Panc1 (cell line): ENCODE measurements around the gene GJA8. TPM values are rescaled to one million over a fixed set of nuclear protein-coding genes. Genes with fewer than 3 reads are reported as not detected.
"Not testable (repeated sequence)": the region's sequence is repeated elsewhere in the genome, so short reads cannot be mapped to it uniquely, and the experiment has no call there.

Experiments
- ATAC-seq: fragments of 200-7000 bp; cut with Tn5 transposase; 2 replicates; pipeline ENCODE4 v1.9.1; 2020; ENCODE audit warnings: mild to moderate bottlenecking, moderate library complexity
- BruUV-seq: library from RNA; stranded (reverse); fragments of 400-500 nt; replicated peaks from 2 replicates; lab custom pipeline; 2021; lab: Mats Ljungman, UMichigan
- CTCF ChIA-PET: fragments of 300-600 bp; sonication (Branson Sonifier 250); formaldehyde crosslinking; loops from one replicate; lab custom pipeline; 2022; ENCODE audit warnings: antibody characterized with exemption; lab: Charles Lee
- POLR2A ChIA-PET: fragments of 300-600 bp; sonication (Branson Sonifier 250); formaldehyde crosslinking; loops from one replicate; lab custom pipeline; 2022; ENCODE audit warnings: antibody characterized with exemption; lab: Charles Lee
- DNase-seq: peaks from one replicate; pipeline ENCODE4 v3.0.0-alpha.2; 2010; ENCODE audit warnings: low read depth, low spot score
- H3K27ac ChIP-seq: 2 replicates; pipeline ENCODE4 v1.5.1; 2011; ENCODE audit warnings: mild to moderate bottlenecking, low read length, inconsistent platforms
- H3K27me3 ChIP-seq: fragments of 200-500 bp; sonication (Bioruptor generic); 2 replicates; pipeline ENCODE4 v1.6.0; 2014; ENCODE audit warnings: low read length, inconsistent platforms; ENCODE audit not compliant: control insufficient read depth, insufficient read depth
- H3K36me3 ChIP-seq: fragments of 200-500 bp; sonication (Bioruptor generic); 2 replicates; pipeline ENCODE4 v1.5.1; 2014; ENCODE audit warnings: inconsistent platforms, mild to moderate bottlenecking, low read length, moderate library complexity; ENCODE audit not compliant: control insufficient read depth, insufficient read depth
- H3K4me1 ChIP-seq: 2 replicates; pipeline ENCODE4 v1.5.1; 2011; ENCODE audit warnings: inconsistent platforms, mild to moderate bottlenecking, low read length, moderate library complexity; ENCODE audit not compliant: control insufficient read depth, insufficient read depth
- H3K4me3 ChIP-seq, 2 experiments: 2 replicates each; pipeline ENCODE4 v1.5.1; 2011 to 2012; ENCODE audit warnings: low read depth in 2 of 2, low read length in 2 of 2, mild to moderate bottlenecking in 2 of 2, inconsistent platforms in 1 of 2, moderate library complexity in 1 of 2
- H3K9me3 ChIP-seq: fragments of 200-500 bp; sonication (Bioruptor generic); 2 replicates; pipeline ENCODE4 v1.5.1; 2014; ENCODE audit warnings: low read depth, mild to moderate bottlenecking, inconsistent platforms, low read length, moderate library complexity; ENCODE audit not compliant: control insufficient read depth, insufficient read depth
- POLR2AphosphoS5 ChIP-seq: IDR thresholded peaks from 2 replicates; pipeline ENCODE4 v1.6.1; 2012; ENCODE audit warnings: mild to moderate bottlenecking, low read depth, low read length, moderate library complexity
- SIN3A ChIP-seq: IDR thresholded peaks from 2 replicates; pipeline ENCODE4 v1.6.1; 2012; ENCODE audit warnings: low read depth, mild to moderate bottlenecking, low read length, moderate library complexity, borderline replicate concordance; ENCODE audit not compliant: insufficient read depth
- TCF7L2 ChIP-seq: IDR thresholded peaks from 2 replicates; pipeline ENCODE4 v1.6.1; 2011; ENCODE audit warnings: mild to moderate bottlenecking, low read depth, low read length, inconsistent platforms
- in situ Hi-C: cut with HindIII; loops from 2 replicates; pipeline ENCODE4 v1.10.0; 2016; ENCODE audit warnings: low sequenced_read_pairs, low pct_unique_long_range_greater_than_20kb
- intact Hi-C: fragments of 100-400 bp; cut with micrococcal nuclease; formaldehyde crosslinking; loops from one replicate; pipeline ENCODE4 v1.10.0; 2022; ENCODE audit not compliant: unreplicated experiment
- total RNA-seq: library from RNA; stranded (reverse); gene quantifications from one replicate; pipeline ENCODE4 v1.2.1, GENCODE V29; 2021; ENCODE audit not compliant: unreplicated experiment
- TF ChIP-seq, protein P1 (sequence below), 2 experiments: IDR thresholded peaks; 2 replicates each; pipeline ENCODE4 v1.6.1; 2011 to 2012; ENCODE audit warnings: low read depth in 2 of 2, control low read depth in 1 of 2, low read length in 1 of 2, mild to moderate bottlenecking in 1 of 2, moderate library complexity in 1 of 2; ENCODE audit not compliant: insufficient read depth in 1 of 2
- TF ChIP-seq, protein P2 (sequence below): fragments of 450-650 bp; IDR thresholded peaks from 2 replicates; pipeline ENCODE4 v1.5.1; 2017; ENCODE audit warnings: mild to moderate bottlenecking

GJA8 gene
- total RNA-seq, 1 experiment from 2014 or later = not detected

DNA sequence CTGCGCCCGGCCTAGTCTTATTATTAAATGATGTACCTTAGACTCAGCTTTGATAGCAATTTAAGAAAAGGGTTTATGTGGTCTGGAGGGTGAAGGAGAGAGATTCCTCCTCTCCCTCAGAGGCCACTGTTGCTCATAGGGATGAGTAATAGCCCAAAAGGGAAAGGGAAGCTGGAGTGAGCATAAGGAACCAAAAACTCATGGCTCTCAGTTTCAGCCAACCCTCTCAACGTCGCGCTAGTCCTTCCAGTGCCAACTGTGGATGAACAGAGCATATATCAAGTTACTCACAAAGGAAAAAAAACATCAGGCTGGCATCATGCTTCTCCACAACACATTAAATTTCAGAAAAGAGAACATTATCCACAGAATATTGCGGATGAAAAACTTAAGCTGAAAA, 17.3 kb downstream of the GJA8 start:
- POLR2A ChIA-PET = no interaction called here
- H3K36me3 ChIP-seq = no peaks in the 10 kb centered on the region
- no peak overlapping the region for H3K4me3 ChIP-seq
- in situ Hi-C loops (no loop called here), intact Hi-C loops (no loop called here)
- DNase-seq = no peak
- BruUV-seq = no TSS peak
- peaks cover 14% of the 10 kb centered on the region for H3K27me3 ChIP-seq
- no peaks in the 10 kb centered on the region for H3K4me1 ChIP-seq
- no peaks in the 10 kb centered on the region for H3K9me3 ChIP-seq
- TF ChIP-seq, protein P1, sequence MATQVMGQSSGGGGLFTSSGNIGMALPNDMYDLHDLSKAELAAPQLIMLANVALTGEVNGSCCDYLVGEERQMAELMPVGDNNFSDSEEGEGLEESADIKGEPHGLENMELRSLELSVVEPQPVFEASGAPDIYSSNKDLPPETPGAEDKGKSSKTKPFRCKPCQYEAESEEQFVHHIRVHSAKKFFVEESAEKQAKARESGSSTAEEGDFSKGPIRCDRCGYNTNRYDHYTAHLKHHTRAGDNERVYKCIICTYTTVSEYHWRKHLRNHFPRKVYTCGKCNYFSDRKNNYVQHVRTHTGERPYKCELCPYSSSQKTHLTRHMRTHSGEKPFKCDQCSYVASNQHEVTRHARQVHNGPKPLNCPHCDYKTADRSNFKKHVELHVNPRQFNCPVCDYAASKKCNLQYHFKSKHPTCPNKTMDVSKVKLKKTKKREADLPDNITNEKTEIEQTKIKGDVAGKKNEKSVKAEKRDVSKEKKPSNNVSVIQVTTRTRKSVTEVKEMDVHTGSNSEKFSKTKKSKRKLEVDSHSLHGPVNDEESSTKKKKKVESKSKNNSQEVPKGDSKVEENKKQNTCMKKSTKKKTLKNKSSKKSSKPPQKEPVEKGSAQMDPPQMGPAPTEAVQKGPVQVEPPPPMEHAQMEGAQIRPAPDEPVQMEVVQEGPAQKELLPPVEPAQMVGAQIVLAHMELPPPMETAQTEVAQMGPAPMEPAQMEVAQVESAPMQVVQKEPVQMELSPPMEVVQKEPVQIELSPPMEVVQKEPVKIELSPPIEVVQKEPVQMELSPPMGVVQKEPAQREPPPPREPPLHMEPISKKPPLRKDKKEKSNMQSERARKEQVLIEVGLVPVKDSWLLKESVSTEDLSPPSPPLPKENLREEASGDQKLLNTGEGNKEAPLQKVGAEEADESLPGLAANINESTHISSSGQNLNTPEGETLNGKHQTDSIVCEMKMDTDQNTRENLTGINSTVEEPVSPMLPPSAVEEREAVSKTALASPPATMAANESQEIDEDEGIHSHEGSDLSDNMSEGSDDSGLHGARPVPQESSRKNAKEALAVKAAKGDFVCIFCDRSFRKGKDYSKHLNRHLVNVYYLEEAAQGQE (IDR thresholded peaks at IDR 0.05; ENCODE audit: insufficient read depth in 1 of 2, low read depth in 2 of 2, low read length in 1 of 2) = no peak
- TF ChIP-seq POLR2AphosphoS5 (no peak), SIN3A (no peak), TCF7L2 (no peak)
- TF ChIP-seq, protein P2, sequence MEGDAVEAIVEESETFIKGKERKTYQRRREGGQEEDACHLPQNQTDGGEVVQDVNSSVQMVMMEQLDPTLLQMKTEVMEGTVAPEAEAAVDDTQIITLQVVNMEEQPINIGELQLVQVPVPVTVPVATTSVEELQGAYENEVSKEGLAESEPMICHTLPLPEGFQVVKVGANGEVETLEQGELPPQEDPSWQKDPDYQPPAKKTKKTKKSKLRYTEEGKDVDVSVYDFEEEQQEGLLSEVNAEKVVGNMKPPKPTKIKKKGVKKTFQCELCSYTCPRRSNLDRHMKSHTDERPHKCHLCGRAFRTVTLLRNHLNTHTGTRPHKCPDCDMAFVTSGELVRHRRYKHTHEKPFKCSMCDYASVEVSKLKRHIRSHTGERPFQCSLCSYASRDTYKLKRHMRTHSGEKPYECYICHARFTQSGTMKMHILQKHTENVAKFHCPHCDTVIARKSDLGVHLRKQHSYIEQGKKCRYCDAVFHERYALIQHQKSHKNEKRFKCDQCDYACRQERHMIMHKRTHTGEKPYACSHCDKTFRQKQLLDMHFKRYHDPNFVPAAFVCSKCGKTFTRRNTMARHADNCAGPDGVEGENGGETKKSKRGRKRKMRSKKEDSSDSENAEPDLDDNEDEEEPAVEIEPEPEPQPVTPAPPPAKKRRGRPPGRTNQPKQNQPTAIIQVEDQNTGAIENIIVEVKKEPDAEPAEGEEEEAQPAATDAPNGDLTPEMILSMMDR = no peak
- no peak overlapping the region for H3K27ac ChIP-seq
- CTCF ChIA-PET = interaction anchor here (0.6 kb wide), 1 partner anchor 102 kb away, joined by 4 read pairs; no protein-coding TSS in a partner anchor
- ATAC-seq = no peak

DNA sequence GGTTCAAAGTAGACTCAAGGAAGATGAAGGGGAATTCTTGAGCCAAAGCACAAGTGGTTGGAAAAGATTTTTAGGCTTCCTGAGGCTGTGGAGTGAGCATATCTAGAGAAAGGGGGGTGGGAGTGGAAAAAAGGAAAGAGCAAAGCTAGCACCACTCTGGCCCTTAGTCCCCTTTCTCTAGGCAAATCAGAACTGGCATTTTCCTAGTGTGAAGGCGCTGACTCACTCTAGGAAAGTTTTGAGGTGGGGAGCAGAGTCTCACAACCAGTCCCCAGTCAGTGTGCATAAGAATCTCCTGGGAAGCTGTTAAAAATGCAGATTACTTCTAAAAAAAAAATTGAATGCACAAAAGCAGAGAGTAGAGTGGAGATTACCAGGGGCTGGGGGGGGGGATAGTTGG, 22.2 kb downstream of the GJA8 start:
- Histone ChIP-seq H3K27ac (no peak overlapping the region), H3K4me3 (no peak overlapping the region), H3K9me3 (no peaks in the 10 kb centered on the region), H3K36me3 (no peaks in the 10 kb centered on the region), H3K27me3 (no peaks in the 10 kb centered on the region), H3K4me1 (peaks cover 3% of the 10 kb centered on the region; the same call in 1 of the 2 replicates)
- DNase-seq (no peak), ATAC-seq (no peak)
- BruUV-seq = no TSS peak
- ChIA-PET POLR2A (interaction anchor here (0.6 kb wide), 1 partner anchor 43 kb away, joined by 5 read pairs; no protein-coding TSS in a partner anchor), CTCF (no interaction called here)
- no peak for TF ChIP-seq SIN3A
- TF ChIP-seq, protein P1 (IDR thresholded peaks at IDR 0.05; ENCODE audit: insufficient read depth in 1 of 2, low read depth in 2 of 2, low read length in 1 of 2) = no peak
- in situ Hi-C loops (no loop called here), intact Hi-C loops (no loop called here)

DNA sequence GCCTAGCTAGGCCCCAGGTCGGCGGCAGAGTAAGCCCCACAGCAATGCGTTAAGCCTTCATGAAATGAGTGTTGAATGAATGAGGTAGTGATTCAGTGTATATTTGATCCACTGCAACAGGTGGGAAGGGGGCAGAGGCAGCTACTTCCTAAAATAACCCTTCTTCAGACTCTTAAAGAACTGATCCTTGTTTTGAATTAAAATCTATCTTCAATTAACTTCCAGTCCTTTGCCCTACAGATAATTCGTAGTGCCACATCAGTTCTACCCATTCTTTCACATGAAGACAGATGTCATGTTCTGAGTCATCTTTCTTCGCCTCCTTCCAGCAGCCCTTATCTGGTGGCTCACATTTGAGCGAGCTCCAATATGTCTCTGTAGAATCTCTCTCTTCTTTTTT, 24.6 kb downstream of the GJA8 start:
- POLR2A ChIA-PET, BruUV-seq, CTCF ChIA-PET, H3K27me3 ChIP-seq, H3K36me3 ChIP-seq, H3K27ac ChIP-seq, DNase-seq, intact Hi-C loops, ATAC-seq, in situ Hi-C loops, H3K4me3 ChIP-seq, H3K4me1 ChIP-seq, H3K9me3 ChIP-seq: not testable (repeated sequence)

DNA sequence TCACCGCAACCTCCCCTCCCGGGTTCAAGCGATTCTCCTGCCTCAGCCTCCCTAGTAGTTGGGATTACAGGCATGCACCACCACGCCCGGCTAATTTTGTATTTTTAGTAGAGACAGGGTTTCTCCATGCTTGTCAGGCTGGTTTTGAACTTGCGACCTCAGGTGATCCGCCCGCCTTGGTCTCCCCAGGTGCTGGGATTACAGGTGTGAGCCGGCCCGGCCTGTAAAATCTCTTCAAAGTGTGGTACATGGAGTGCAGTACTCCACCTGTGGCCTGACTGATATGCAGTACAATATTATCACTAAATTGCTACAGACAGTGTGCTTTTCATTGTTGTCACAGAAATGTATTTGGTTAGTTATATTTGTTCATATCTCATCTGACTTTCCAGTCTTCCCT, 25.1 kb downstream of the GJA8 start:
- BruUV-seq, intact Hi-C loops, DNase-seq, CTCF ChIA-PET, H3K4me3 ChIP-seq, ATAC-seq, H3K36me3 ChIP-seq, in situ Hi-C loops, POLR2A ChIA-PET, H3K27ac ChIP-seq, H3K27me3 ChIP-seq, H3K9me3 ChIP-seq, H3K4me1 ChIP-seq: not testable (repeated sequence)
